Transverse colon (tissue), 4 donors: ENCODE measurements around the gene MAGEB3. TPM values are rescaled to one million over a fixed set of nuclear protein-coding genes. Genes with fewer than 3 reads are reported as not detected.

ENCODE experiments used
- DNase-seq: peaks from one replicate; pipeline ENCODE4 v3.0.0-alpha.2; 2019
- H3K27ac ChIP-seq, 4 donors: fragments of 200-600 bp; sonication (generic); 2 replicates each; pipeline ENCODE4 v1.5.1; 2016 to 2018; ENCODE audit warnings: inconsistent platforms in 4 of 4
- H3K27me3 ChIP-seq: fragments of 200-600 bp; sonication (generic); 2 replicates; pipeline ENCODE4 v1.5.1; 2017; ENCODE audit warnings: inconsistent platforms
- H3K36me3 ChIP-seq, 4 donors: fragments of 200-600 bp; sonication (generic); 2 replicates each; pipeline ENCODE4 v1.5.1; 2017 to 2019; ENCODE audit warnings: inconsistent platforms in 4 of 4
- H3K4me1 ChIP-seq, 4 donors: fragments of 200-600 bp; sonication (generic); 2 replicates each; pipeline ENCODE4 v1.5.1; 2017 to 2020; ENCODE audit warnings: inconsistent platforms in 4 of 4
- H3K4me3 ChIP-seq, 4 donors: fragments of 200-600 bp; sonication (generic); 1 replicate in 1 of 4; 2 replicates in 3 of 4; pipeline versions ENCODE4 v1.5.1 to v1.6.1; 2017 to 2019; ENCODE audit warnings: inconsistent platforms in 4 of 4
- H3K9me3 ChIP-seq, 2 donors: fragments of 200-600 bp; sonication (generic); 2 replicates each; pipeline ENCODE4 v1.5.1; 2017 to 2019; ENCODE audit warnings: inconsistent platforms in 2 of 2
- CTCF ChIP-seq, 5 experiments: fragments of 200-600 bp in 3 of 5; fragments of 450-650 bp in 2 of 5; sonication (generic) in 3 of 5; IDR thresholded peaks; 1 replicate in 2 of 5; 2 replicates in 3 of 5; pipeline ENCODE4 v1.5.1; 2016 to 2017; ENCODE audit warnings: antibody characterized with exemption in 5 of 5, inconsistent platforms in 3 of 5, mild to moderate bottlenecking in 2 of 5, moderate library complexity in 1 of 5
- EP300 ChIP-seq: sonication (generic); formaldehyde crosslinking; IDR thresholded peaks from one replicate; pipeline ENCODE4 v1.6.1; 2017; ENCODE audit warnings: antibody characterized with exemption, low read depth
- POLR2A ChIP-seq: fragments of 450-650 bp; IDR thresholded peaks from one replicate; pipeline ENCODE4 v1.6.1; 2016; ENCODE audit warnings: antibody characterized with exemption, mild to moderate bottlenecking, moderate library complexity
- POLR2AphosphoS5 ChIP-seq, 3 donors: sonication (generic); formaldehyde crosslinking; IDR thresholded peaks; one replicate each; pipeline ENCODE4 v1.6.1; 2016; ENCODE audit warnings: antibody characterized with exemption in 3 of 3
- WGBS, 2 donors: methylation state at CpG; one replicate each; pipeline ENCODE4 v1.1.5; 2018; ENCODE audit warnings: low coverage in 1 of 2; 5-methylcytosine and 5-hydroxymethylcytosine counted together
- in situ Hi-C, 4 donors: fragments of 200-750 bp; cut with MboI; loops; one replicate each; pipeline versions ENCODE4 v1.15.0 to v1.15.1; 2017; ENCODE audit warnings: low sequenced_read_pairs in 3 of 4, low pct_ligation_motif_present in 1 of 4, low pct_unique_long_range_greater_than_20kb in 1 of 4
- intact Hi-C: fragments of 100-400 bp; cut with DNase I; formaldehyde crosslinking; loops from one replicate; pipeline ENCODE4 v1.15.1; 2023; ENCODE audit warnings: low total_unique reads
- total RNA-seq, 4 donors: library from RNA; depleted of rRNA; stranded (reverse); fragments of >200 nt; gene quantifications; one replicate each; pipeline ENCODE4 v1.1.0, GENCODE V29; 2016

MAGEB3 gene
- total RNA-seq, 4 donors from 2014 or later = not detected

GRCh38 chrX:30278365-30278764, 47.9 kb downstream of the MAGEB3 start:
- WGBS, 2 donors = 51% methylated on average over 1 of the region's 1 CpG; no CpG with 5 or more reads in 1 of the 2 donors
- Histone ChIP-seq H3K36me3 (no peaks in the 10 kb centered on the region), H3K27me3 (no peaks in the 10 kb centered on the region), H3K4me1 (no peaks in the 10 kb centered on the region), H3K9me3 (no peaks in the 10 kb centered on the region), H3K27ac (no peak overlapping the region), H3K4me3 (no peak overlapping the region)
- TF ChIP-seq CTCF (IDR thresholded peaks at IDR 0.05) = no peak
- TF ChIP-seq EP300 = no peak
- no peak for TF ChIP-seq POLR2A
- TF ChIP-seq POLR2AphosphoS5 (IDR thresholded peaks at IDR 0.05) = no peak
- DNase-seq = no peak
- in situ Hi-C loops (no loop called here), intact Hi-C loops (no loop called here)

GRCh38 chrX:30280428-30280827, 50.0 kb downstream of the MAGEB3 start:
- in situ Hi-C loops (no loop called here), intact Hi-C loops (no loop called here)
- H3K4me1 ChIP-seq = no peaks in the 10 kb centered on the region
- no peaks in the 10 kb centered on the region for H3K36me3 ChIP-seq
- WGBS, 2 donors = 40 to 81% methylated on average over 1 of the region's 1 CpG
- H3K4me3 ChIP-seq = no peak overlapping the region
- no peak for DNase-seq
- TF ChIP-seq POLR2AphosphoS5 (IDR thresholded peaks at IDR 0.05) (no peak), CTCF (IDR thresholded peaks at IDR 0.05) (no peak), POLR2A (no peak), EP300 (no peak)
- no peaks in the 10 kb centered on the region for H3K9me3 ChIP-seq
- H3K27ac ChIP-seq = no peak overlapping the region
- no peaks in the 10 kb centered on the region for H3K27me3 ChIP-seq

- TF ChIP-seq POLR2A = no peak
- TF ChIP-seq CTCF (IDR thresholded peaks at IDR 0.05) = no peak
- TF ChIP-seq EP300 = no peak
- no peak for TF ChIP-seq POLR2AphosphoS5 (IDR thresholded peaks at IDR 0.05)
- Histone ChIP-seq H3K4me3 (no peak overlapping the region), H3K36me3 (no peaks in the 10 kb centered on the region), H3K9me3 (no peaks in the 10 kb centered on the region), H3K4me1 (no peaks in the 10 kb centered on the region), H3K27ac (no peak overlapping the region), H3K27me3 (no peaks in the 10 kb centered on the region)
- no peak for DNase-seq
- in situ Hi-C loops = no loop called here
- intact Hi-C loops = no loop called here
These were observed 52.1 kb downstream of the MAGEB3 start for GRCh38 chrX:30282527-30282926.

GRCh38 chrX:30283456-30284200, 53.2 kb downstream of the MAGEB3 start:
- no peaks in the 10 kb centered on the region for H3K36me3 ChIP-seq
- no peak overlapping the region for H3K27ac ChIP-seq
- H3K9me3 ChIP-seq = no peaks in the 10 kb centered on the region
- WGBS, 2 donors = 65% methylated on average over 3 of the region's 3 CpGs; no CpG with 5 or more reads in 1 of the 2 donors
- DNase-seq = no peak
- no peaks in the 10 kb centered on the region for H3K4me1 ChIP-seq
- intact Hi-C loops = no loop called here
- no peak overlapping the region for H3K4me3 ChIP-seq
- no peak for TF ChIP-seq EP300
- no peak for TF ChIP-seq POLR2A
- TF ChIP-seq POLR2AphosphoS5 (IDR thresholded peaks at IDR 0.05) = no peak
- TF ChIP-seq CTCF (IDR thresholded peaks at IDR 0.05) = no peak
- no peaks in the 10 kb centered on the region for H3K27me3 ChIP-seq
- in situ Hi-C loops = no loop called here

Other genes with a start within 250 kb of the MAGEB3 start
- gene MAGEB2, start 15.1 kb upstream of the MAGEB3 start, total RNA-seq = not detected
- not detected for gene MAGEB4, start 11.3 kb downstream of the MAGEB3 start, total RNA-seq
- gene MAGEB1, start 16.5 kb downstream of the MAGEB3 start, total RNA-seq = not detected
- not detected for gene NR0B1, start 78.7 kb downstream of the MAGEB3 start, total RNA-seq